NB4 (cell line): ENCODE results near the gene CCNB1.
"Not testable (repeated sequence)": the region's sequence is repeated elsewhere in the genome, so short reads cannot be mapped to it uniquely, and the experiment has no call there.

ENCODE experiments used
- CTCF ChIP-seq: IDR thresholded peaks from one replicate; pipeline ENCODE4 v1.5.1; 2012; ENCODE audit warnings: low read depth, low read length
- MAX ChIP-seq: IDR thresholded peaks from 2 replicates; pipeline ENCODE4 v1.6.1; 2011; ENCODE audit warnings: low read depth, low read length
- MYC ChIP-seq: IDR thresholded peaks from 2 replicates; pipeline ENCODE4 v1.6.1; 2011; ENCODE audit warnings: low read depth, low read length
- POLR2A ChIP-seq: IDR thresholded peaks from 2 replicates; pipeline ENCODE4 v1.6.1; 2011; ENCODE audit warnings: mild to moderate bottlenecking; ENCODE audit not compliant: insufficient read length; ENCODE audit errors: extremely low read depth

DNA sequence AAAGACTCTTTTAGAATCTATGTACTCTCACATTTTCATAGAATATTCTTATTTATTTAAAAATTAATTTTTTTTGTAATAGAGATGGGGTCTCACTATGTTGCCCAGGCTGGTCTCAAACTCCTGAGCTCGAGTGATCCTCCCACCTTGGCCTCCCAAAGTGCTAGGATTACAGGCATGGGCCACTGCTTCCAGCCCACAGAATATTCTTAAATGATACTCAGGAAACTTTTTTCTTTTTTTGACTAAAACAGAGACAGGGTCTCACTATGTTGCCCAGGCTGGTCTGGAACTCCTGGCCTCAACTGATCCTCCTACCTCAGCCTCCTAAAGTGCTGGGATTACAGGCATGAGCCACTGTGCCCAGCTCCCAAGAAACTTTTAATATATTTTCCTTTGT is 29.7 kb upstream of the CCNB1 start:
- TF ChIP-seq POLR2A, CTCF, MAX, MYC: not testable (repeated sequence)
